HG03575 (cell line): ENCODE results near the gene POLR3K.
"Not testable (repeated sequence)": the region's sequence is repeated elsewhere in the genome, so short reads cannot be mapped to it uniquely, and the experiment has no call there.

Source experiments
- ATAC-seq: cut with Tn5 transposase; IDR thresholded peaks from one replicate; pipeline ENCODE4 v1.9.1; 2021; ENCODE audit not compliant: unreplicated experiment, insufficient number of reproducible peaks, low FRiP score; ENCODE audit errors: extremely low read depth

POLR3K gene

DNA sequence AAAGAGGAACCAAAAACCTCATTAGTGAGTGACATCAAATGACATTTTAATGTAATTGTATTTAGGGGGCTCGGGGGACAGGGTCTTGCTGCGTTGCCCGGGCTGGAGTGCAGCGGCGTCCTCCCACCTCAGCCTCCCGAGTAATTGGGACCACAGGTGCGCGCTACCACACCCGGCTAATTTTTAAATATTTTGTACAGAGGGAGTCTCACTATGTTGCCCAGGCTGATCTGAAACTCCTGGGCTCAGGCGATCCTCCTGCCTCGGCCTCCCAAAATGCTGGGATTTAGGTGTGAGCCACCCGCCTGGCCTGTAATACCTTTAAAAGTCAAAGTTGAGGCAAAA, 801 bp upstream of the POLR3K start:
- ATAC-seq = no peak

DNA sequence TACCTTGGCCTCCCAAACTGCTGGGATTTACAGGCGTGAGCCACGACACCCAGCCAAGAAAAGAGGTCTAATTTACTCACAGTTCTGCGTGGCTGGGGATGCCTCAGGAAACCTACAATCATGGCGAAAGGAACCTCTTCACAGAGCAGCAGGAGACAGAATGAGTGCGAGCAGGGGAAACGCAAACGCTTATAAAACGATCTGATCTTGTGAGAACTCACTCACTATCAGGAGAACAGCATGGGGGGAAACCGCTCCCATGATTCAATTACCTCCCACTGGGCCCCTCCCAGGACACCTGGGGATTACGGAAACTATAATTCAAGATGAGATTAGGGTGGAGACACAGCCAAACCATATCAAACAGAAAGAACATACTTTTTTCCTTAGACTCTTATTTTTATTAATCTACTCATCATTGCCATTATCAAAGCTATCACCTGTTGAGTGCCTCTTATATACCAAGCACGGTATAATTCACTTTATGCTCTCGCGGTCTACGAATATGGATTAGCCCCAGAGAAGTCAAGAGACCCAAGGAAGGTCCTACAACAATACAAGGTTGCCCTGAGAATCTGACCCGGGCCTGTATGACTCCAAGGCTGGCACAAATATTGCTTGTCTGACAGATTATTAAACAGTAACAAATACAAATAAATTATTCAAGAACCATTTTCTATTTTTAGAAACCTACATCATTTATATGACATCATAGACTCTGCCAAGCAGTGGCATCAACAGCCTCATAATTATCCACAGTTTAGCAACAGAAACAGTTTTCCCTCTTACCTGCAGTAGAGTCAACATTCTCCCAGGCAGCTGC, 2.4 kb downstream of the POLR3K start:
- no peak for ATAC-seq

DNA sequence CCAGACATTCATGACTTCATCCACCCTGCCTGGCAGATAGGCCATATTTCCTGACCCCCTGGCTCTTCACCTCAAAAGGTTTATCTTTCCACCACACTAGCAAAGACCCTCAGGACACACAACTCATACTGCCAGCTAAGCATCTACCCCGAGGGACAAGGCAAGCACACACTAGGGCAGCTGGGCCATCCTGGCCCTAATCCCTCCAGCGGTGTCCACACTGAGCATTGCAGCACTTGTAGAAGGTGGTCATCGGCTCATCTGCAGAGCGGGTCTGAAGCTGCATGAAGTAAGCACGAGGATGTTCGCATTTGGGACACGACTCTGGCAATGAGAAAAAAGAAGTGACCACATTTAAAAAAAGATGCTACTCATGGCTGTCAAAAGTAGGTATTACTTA, 6.2 kb downstream of the POLR3K start:
- no peak for ATAC-seq

DNA sequence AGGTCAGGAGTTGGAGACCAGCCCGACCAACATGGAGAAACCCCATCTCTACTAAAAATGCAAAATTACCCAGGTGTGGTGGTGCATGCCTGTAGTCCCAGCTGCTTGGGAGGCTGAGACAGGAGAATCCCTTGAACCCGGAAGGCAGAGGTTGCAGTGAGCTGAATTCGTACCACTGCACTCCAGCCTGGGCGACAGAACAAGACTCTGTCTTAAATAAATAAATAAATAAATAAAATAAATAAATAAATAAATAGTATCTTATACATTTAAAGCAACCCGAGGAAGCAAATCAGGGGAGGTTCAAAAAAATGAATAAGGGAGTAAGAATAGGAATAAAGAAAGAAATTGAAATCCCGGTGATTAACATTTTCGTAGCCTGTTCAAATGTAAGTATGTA, 6.9 kb downstream of the POLR3K start:
- not testable (repeated sequence) for ATAC-seq

DNA sequence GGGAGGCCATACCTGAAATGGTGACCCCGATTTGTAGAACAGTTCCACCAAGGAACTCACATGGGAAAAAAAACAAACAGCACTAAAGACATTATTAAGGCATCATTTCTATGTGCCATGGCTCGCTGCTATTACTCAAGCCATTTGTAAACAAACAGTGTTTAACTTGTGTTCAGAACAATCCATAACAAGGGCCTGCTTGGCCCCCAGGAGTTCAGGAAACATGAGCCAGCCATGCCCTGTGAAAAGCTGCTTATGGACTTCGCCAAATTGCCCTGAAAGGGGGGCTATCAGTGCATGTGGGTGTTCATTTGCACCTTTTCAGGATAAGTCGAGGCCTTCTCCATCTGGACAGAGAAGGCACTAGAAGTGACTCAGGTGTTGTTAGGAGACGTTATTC, 8.0 kb downstream of the POLR3K start:
- no peak for ATAC-seq

DNA sequence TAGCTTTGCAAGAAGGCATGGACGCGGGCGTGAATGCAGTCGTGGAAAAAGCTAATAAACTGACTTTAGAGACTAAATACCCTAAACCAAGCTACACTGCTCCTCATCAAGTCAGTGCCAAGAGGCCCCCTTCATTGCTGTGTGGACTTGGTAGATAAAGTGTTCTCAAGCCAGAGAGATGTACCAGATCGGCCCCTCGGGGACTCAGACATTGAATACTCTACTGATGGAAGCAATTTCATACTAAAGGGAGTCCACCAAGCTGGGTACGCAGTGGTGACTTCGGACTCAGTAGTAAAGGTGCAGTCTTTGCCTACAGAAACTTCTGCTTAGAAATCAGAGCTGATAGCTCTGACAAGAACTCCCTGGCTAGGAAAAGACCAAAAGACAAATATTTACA, 8.8 kb downstream of the POLR3K start:
- ATAC-seq = no peak

DNA sequence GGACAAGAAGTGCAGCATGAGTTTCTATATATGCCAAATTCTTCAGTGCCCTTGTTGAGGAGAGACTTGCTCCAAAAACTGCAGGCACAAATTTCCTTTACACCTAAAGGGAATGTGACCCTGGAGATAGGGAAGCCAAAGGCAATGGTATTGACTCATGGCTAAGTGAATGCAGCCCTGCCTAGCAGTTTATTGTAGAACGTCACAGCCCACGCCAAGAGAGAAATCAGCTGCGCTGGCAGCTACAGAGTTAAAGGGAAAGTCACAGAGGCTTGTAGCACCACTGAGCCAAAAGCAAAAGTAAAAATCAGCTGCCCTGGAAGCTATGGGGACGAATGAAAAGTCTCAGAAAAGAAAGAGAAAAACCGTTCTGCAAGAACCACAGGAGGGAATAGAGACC, 10.1 kb downstream of the POLR3K start:
- no peak for ATAC-seq

DNA sequence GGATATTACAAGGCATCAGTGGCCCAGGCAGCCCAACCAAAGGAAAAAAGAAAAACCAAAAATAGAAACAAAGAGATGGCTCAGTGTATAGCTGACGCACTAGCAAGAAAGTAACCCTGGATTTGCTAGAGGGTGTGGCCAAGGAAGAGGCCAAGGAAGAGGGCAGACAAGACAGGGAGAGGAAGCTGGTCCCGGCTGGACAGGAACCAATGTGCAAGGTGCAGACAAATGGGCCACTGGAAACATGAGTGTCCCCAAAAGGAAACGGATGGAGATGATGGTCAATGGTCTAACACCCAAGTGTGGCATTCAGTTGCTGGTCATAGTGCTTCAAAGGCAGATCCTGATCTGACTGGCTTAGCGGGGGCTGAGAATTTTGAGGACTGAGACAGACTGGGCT, 10.7 kb downstream of the POLR3K start:
- no peak for ATAC-seq

DNA sequence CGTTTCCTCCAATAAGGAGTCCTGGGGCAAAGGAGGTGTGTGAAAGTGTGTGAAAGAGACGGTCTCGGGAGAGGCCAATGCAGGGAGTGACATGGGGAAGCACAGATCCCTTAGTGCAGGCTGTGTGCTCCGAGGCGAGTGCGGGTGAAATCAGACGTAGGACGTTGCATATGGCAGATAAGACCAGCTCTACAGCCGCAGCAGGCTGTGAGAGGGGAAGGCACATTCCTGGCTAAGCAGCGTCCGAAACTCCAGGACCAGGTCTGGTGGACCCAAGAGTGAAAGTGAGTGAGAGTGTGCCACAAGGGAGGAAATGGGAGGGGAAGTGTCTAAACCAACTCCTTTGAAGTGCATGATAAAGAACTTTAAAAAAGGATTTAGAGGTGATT, 11.3 kb downstream of the POLR3K start:
- no peak for ATAC-seq

DNA sequence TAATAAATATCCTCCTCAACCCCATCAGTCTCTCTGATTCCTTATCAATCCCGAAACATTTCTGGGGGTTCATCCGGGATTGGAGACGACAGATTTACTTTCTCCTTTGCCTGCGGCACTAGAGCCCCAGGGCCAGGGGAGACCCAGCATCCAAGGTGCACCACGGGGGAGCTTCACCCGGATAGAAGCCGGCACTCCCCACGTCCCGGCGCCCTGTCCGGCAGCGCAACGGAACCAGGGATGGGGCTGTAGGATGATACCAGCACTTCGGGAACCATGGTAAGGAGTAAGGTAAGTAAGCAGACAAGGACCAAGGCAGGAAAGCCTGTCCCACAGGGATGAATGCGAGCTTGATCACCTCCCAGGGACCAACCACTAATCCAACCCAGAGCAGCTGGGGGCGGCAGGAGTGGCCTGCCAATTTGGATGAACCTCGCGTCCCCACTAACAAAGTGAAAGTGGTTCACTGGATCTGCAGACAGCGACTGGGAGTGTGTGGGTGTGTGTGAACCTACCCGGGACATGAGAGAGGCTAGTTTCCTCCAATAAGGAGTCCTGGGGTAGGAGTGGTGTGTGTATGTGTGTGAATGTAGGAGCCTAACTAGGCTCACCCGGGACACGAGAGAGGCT, 11.9 kb downstream of the POLR3K start:
- no peak for ATAC-seq

DNA sequence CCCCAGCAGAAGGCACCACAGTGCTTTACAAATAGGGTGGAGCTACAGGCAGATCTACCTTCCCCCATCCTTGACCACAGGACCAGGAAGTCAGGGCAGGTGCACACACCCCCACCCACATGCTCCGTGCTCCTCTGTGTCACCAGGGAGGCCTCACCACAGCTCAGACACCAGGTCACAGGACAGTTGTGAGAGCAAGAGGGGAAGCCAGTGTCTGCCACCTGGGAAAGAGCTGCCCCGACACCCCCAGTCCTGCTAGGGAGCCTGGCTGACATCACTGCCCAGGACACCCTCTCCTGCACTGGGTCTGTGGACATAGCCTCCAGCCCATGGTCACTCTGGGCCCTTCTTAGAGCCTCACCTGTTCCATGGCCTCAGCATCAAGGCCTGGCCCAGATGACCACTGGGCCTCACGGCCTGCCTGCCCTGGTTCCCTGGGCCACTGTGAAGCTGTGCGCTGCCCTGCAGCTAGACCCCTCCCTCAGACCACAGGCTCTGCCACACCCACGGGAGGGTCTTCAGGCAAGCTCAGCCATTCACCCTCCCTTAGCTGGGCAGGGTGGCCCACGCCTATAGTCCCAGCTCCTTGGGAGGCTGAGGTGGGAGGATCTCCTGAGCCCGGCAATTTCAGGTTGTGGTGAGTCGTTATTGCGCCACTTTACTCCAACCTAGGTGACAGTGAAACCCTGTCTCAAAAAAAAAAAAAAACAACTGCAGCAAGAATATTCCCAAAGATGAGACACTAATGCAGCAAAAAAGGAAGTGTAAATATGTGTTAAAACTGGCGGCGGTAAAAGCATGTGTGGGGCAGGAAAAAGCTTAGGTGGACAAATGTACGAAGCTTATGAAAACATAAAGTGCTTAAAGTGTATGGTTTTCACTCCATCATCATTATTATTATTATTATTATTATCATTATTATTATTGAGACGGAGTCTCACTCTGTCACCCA, 14.2 kb downstream of the POLR3K start:
- no peak for ATAC-seq

DNA sequence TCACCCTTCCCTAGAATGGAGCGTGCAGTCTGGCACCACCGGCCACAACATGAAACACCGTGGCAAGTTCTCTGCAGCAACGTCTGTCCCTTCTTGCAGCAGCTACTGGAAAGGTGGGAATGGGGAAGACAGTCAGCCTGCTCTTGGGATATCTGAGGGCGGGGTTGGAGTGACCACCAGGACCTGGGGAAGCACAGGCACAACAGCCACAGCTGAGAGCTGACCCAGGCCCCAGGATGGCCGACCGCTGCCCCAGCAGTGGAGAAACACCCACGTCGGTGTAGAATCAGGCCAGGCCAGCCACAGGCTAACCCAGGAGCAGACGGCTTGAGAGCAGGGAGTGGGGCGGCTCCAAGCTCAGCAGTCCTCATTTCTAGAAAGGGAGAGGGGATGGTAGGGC, 15.2 kb downstream of the POLR3K start:
- ATAC-seq = not testable (repeated sequence)

DNA sequence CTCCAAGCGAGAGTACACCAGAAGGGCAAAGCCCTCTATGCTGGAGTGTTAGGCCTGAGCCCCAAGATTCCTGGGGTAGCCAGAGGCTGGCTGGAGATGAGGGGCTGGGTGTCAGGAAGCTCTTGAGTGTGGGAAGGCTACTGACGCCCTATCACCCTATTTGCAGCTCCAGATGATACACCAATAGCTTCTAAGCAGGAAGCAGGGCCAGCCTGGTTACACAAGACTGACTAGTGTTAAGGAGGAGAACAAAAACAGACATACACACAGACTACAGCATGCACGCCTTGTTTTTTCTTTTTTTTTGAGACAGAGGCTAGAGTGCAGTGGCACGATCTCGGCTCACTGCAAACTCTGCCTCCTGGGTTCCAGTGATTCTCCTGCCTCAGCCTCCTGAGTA, 15.9 kb downstream of the POLR3K start:
- no peak for ATAC-seq

DNA sequence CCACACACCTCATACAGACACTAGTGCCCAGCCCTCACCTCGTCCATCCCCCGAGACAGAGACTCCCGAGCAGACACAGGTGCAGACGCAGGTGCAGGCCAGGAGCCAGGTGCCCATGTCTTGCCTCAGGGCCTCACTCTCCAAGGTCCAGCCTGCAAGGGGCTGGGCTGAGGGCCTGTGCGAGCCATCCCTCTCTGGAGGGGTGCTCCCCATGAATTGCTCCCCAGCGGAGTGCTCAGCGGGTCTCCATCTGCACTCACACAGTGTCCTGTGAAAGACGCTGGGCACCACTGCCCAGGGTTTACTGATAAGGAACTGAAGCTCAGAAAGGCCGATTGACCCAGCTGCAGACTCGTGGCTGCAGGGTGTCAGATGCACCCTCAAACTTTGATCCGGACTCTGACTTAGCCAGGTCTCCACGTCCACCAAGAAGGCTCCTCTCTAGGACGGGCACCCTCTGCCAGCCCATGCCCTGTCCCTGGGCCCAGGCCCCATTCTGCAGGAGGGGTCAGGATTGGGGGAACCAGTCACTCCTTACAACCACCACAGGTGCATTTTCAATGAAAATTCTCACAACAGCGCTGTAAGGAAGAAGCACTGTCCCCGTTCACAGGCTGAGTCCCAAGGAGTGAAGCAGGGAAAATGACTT, 16.9 kb downstream of the POLR3K start:
- ATAC-seq = no peak

DNA sequence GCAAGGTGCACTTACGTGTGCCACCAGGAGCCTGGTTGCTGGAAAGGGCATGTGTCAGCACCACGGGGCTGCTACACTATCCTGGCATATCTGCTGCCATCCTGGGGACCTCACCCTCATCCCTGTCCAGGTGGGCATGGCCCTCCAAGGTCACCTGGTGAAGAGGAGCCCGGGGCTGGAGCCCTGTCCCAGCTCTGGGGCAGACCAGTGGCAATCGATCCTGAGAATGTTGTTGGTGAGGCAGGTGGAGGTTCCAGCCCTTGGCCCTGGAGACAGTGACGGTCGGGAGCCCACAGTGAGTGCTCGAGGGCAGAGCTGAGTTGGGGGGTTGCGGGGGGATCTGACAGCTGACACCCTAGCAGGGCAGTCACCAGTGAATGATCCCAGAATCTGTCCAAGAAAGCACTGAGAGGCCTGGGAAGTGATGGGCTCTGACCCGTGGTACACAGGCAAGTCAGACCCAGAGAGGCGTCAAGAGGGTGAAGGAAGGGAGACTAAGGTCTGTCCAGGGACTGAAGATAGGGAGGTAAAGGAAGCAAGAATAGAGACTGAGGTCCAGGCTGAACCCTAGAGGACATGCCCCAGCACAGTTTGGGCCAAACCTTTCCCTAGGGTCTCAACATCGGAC, 17.6 kb downstream of the POLR3K start:
- ATAC-seq = no peak

DNA sequence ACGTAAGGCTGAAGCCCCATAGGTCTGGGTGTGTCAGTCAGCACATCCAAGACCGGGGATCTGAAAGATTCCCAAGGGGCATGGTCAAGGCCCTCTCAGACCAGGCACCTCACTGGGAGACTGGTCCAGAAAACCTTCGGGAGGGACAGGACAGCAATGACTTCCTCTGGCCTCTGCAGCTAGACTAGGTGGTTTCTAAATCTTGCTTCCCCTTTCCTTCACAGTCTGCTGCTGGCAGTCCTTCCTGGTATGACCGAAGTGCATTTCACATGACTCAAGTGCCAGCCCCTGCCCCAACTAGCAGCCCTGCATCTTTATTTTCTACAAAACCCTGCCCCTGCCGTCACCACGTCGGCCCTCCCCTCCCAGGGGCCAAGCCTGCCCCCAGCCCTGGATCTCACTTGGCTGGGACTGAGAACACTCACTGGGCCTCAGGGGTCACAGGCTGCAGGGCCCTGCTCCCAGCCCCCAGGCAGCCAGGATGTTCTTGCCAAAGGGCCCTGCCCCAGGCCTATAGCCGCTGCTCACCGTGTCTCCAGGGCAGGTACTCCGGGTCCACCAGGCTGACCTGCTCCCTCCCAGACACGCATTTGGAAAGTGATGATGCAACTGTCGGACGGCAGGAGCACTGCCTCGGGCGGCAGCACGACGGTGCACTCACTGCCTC, 18.3 kb downstream of the POLR3K start:
- ATAC-seq = no peak

DNA sequence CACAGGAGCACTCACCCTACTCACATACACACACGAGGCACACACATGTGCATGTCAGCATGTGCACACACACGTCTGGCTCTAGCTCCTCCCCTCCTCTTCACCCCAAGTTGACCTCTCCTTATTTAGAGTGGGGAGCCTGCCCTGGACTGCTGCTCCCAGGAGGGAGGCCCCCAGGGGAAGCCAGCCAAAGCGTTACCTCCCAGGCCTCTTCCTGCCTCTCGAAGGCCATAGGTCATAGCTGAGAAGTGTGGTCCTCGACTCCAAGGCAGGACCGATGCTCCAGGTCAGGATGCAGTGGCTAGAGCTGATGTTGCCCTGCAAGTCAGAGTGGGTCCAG, 18.8 kb downstream of the POLR3K start:
- no peak for ATAC-seq

DNA sequence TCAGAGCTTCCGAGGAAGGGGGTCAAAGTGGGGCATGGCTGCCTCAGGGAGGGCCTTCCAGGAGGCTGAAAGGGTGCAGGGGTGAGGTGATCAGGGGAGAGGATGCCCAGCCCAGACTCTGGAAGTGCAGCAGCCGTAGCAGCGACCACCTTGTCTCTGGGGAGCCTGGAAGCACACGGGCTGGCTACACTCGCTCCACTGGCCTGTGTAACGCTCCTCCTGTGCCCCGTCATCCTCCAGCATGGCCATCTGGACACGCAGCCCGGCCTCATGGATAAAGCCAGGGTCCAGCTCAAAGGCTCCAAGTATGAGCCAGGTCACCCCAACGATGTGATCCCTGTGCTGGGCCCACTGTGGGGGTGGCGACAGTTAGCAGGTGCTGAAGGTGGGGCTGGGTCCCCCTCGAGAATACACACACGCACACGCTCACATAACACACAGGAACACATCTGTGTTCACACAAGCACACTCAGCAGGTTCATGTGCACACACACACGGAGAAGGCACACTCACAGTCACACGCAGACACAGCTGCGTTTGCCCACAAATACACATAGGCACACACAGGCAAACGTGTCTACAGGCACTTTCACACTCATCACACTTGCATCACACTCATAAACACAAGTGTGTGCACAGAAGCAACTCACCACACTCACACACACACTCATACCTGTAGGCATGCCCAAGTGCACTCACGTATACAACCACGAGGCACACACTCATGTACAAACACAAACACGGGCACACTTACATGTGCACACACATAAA, 19.3 kb downstream of the POLR3K start:
- no peak for ATAC-seq
